D341Med (cell line): Measurements from ENCODE around the gene KIF3B.
"Not testable (repeated sequence)": the region's sequence is repeated elsewhere in the genome, so short reads cannot be mapped to it uniquely, and the experiment has no call there.

ENCODE experiments used
- DNase-seq: peaks from one replicate; pipeline ENCODE4 v3.0.0; 2012; ENCODE audit warnings: low spot score

Gene KIF3B

GRCh38 chr20:32296412-32296811, 19.0 kb downstream of the KIF3B start:
- DNase-seq = no peak

DNA sequence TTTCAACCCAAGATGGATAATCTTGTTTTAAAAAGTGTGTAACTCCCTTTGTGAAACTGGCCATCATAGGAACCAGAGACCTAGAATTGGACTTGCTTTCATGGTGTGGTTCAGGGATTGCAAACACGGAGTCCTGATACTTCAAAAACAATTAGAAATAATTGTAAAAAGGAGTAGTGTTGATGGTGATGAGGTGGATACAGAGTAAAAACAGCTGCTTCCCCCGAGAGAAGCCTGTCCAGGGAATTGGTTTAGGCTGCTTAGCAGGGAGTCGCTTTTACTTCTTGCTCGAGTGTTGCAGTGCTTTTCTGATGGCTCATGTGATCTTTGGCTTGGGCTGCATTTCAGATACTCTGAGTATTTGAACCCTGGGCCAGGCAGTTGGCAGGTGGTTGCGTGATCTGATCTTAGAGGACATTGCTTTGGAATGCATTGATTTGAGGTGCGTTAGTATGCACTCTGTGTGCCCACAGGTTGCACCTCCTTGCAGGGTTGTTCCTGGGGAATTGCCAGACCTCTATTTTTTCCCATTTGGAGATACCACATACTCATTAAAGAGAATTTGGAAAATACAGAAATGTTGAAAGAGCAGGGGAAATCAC, 19.5 kb downstream of the KIF3B start:
- no peak for DNase-seq

DNA sequence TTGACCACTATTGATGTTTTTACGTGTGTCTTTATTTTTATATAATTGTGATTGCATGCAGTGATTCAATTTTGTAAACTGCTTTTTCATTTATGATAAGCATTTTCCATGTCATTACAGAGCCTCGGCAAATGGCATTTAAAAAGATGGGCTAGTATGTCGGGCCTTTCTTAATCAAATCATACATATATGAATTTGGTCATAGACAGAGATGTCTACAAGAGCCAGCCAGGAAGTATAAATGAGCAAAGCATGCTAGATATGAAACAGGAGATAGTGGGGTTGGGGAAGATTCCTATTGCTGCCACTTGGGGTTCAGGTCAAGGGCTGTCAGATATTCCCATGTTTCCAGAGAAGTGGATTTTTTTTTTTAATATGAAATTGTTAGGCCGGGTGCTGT, 20.0 kb downstream of the KIF3B start:
- no peak for DNase-seq

GRCh38 chr20:32300647-32301046, 23.2 kb downstream of the KIF3B start:
- no peak for DNase-seq

- DNase-seq = no peak
Observed at GRCh38 chr20:32301719-32302506, 24.5 kb downstream of the KIF3B start.

DNA sequence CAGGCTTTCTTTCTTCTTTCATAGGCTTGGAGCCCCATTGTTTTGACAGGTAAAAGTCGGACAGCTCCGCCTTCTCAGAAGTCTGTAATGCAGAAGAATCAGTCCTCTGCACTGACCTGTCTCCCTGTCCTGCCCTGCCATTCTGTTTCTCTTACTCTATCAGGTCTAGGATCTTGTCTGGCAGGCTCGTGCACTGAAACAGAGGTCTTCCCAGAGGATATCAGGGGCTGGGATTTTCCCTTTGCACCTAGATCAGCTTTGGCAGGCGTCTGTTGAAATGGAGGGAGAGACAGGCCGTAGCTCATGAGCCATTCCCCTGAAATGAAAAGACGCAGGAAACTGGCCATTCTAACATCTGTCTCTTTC, 25.0 kb downstream of the KIF3B start:
- no peak for DNase-seq

DNA sequence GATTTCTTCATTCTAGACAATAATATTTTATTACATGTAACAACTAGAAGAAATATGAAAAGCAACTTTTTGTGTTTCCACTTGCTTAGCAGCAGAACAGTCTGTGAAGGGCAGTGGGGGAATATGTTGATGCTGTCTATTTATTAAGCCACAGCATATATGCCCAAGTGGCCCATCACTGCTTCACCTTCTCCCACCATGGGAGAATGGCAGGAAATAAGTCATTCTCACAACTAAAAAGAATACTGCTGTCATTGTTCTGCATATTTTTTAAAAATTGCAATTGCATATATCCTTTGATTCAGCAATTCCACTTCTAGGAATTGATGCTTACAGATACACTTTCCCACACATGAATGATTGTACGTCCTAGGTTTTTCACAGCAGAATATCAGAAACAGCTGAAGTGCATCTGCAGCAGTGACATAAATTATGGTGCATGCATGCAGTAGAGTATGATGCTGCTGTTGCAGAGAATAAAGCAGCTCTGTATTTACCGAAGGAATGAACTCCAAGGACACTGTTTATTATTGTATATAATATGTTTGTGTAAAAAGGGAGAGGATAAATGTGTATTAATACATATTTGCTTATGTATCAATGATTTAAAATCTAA, 26.8 kb downstream of the KIF3B start:
- no peak for DNase-seq

GRCh38 chr20:32312718-32313424, 35.4 kb downstream of the KIF3B start:
- DNase-seq = no peak

DNA sequence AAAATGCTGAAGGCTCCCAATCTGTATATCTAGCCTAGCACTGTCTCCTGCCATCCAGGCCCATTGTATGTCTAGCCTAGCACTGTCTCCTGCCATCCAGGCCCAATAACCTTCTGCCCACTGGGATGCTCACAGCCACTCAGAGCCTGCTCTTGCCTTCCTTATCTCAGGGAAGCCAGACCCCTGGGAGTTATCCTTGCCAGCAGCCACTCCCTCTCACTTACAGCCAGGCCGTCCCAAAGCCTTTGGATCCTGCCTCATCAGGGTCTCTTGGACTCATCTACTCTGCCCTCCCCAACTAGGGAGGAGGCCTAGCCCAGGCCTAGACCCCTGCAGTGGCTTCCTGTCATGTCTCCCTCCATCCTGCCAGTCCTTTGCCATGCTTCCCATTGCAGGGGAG, 37.3 kb downstream of the KIF3B start:
- no peak for DNase-seq

DNA sequence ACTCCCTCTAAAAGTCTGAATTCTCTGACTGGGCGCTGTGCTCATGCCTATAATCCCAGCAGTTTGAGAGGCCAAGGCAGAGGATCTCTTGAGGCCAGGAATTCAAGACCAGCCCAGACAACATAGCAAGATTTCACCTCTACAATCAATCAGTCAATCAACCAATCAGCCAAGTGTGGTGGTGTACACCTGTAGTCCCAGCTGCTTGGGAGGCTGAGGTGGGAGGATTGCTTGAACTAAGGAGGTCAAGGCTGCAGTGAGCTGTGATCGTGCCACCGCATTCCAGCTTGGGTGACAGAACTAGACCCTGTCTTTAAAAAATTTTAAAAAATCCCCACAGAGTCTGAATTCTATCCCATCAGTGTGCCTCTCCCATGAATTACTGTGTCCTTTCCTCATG, 37.9 kb downstream of the KIF3B start:
- no peak for DNase-seq

- no peak for DNase-seq
Observed at GRCh38 chr20:32315891-32316290, 38.4 kb downstream of the KIF3B start.

GRCh38 chr20:32316667-32317066, 39.2 kb downstream of the KIF3B start:
- no peak for DNase-seq

DNA sequence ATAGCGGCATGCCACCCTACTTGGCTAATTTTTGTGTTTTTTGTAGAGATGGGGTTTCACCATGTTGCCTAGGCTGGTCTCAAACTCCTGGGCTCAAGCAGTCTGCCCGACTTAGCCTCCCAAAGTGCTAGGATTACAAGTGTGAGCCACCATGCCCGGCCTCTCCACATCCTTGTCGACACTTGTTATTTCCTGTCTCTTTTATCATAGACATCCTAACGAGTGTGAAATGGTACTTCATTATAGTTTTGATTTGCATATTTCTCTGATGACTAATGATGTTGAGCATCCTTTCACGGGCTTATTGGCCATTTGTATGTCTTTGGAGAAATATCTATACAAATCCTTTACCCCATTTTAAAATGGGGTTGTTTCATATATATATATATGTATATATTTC, 41.6 kb downstream of the KIF3B start:
- DNase-seq = no peak

DNA sequence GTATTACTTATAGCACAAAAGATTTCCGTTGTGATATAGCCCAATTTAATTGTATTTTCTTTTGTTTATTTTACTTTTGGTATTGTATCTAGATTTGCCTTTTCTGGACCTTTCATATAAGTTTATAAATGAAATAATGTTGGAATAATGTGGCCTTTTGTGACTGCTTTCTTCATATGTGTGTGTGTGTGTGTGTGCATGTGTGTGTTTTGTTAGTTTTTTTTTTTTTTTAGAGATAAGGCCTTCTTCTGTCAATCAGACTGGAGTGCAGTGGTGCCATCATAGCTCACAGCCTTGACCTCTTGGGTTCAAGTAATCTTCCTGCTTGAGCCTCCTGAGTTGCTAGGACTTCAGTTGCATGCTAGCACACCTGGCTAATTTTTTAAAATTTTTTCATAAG, 42.9 kb downstream of the KIF3B start:
- DNase-seq = no peak

DNA sequence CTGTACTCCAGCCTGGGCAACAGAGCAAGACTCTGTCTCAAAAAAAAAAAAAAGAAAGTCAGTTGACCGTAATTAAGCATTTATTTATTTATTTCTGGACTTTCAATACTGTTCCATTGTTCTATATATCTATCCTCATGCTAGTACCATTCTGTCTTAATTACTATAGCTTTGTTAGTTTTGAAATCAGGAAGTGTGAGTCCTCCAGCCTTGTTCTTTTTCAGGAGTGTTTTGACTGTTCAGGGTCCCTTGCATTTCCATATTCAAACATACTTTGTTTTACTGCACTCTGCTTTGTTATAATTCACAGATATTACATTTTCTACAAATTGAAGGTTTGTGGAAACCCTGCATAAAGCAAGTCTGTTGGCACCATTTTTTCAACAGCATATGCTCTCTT, 43.9 kb downstream of the KIF3B start:
- DNase-seq = no peak

DNA sequence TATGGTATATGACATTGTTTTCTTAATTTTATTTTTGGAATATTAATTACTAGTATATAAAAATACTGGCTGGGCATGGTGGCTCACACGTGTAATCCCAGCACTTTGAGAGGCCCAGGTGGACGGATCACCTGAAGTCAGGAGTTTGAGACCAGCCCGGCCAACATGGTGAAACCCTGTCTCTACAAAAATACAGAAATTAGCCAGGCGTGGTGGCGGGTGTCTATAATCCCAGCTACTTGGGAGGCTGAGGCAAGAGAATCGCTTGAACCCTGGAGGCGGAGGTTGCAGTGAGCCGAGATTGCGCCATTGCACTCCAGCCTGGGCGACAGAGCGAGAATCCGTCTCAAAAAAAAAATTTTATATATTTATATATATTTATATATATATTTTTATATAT, 44.8 kb downstream of the KIF3B start:
- DNase-seq = not testable (repeated sequence)

GRCh38 chr20:32323761-32324160, 46.3 kb downstream of the KIF3B start:
- DNase-seq = not testable (repeated sequence)

DNA sequence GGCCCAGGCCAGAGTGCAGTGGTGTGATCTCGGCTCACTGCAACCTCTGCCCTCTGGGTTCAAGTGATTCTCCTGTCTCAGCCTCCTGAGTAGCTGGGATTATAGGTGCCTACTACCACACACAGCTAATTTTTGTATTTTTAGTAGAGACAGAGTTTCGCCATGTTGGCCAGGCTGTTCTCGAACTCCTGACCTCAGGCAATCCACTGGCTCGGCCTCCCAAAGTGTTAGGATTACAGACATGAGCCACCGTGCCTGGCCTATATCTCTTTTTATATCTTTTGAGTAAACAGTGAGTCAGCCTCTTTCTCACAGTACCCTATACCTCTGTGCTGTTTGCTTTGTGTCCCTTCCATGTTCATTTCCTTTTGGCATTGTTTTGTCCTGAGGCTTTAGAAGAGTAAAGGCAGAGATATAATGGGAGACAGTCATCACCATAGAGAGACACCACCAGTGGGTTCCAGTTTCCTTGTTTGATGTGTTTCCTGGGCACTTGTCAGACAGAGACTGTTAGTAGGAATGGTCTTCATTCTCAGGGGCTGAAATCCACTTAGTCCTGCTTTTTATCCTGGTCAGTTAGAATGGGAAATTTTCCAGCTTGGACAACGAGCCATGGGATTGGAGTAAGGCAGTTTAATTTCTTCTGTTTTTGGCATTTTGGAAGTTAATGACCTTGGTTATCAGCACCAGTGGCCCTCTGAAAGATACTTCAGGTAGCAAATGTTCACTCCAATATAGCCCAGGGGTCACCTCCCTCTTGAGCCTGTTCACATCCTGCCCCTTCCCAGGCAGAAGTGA, 48.5 kb downstream of the KIF3B start:
- DNase-seq = no peak

DNA sequence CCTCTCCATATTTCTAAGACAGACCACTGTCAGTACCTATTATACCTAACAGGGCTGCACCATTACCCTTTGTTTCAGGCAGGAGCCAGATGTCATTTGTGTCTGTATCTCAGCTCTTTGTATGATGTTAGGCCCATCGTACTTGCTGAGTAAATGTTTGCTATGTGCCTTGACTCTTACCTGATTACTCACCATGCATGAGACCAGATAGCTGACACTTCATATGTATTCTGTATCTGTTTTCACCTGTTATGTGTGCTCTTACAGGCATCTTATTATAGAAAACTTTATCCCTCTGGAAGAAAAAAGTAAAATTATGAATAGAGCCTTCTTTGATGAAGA, 49.0 kb downstream of the KIF3B start:
- DNase-seq = no peak

DNA sequence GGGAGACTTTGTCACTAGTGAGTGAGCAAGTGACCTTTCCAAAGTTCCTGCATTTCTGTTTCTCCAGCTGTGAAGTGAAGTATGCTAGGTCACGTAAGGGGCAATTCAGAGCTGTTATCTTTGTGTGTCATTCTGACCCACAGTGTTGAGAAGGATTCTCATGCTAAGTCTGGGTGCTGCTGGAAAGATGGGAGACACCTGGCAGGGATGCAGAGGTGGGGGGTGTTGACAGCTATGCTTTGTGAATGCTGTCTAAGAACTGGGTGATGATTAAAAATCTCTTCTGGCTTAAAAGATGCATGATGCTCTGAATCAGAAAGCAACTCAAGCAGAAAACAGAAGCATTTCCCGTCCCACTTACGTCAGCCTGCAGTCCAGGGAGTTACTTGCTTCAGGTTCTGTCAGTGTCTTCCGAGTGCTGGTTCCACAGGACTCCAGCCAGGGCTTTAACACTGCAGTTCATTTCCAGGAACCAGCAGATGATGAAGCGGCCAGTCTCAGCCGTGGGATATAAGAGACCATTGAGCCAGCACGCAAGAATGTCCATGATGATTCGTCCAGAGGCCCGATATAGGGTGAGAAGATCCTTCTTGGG, 49.7 kb downstream of the KIF3B start:
- DNase-seq = no peak

GRCh38 chr20:32329817-32330554, 52.5 kb downstream of the KIF3B start:
- DNase-seq = no peak
